ENCODE results near the gene ZFYVE27. TPM values are rescaled to one million over a fixed set of nuclear protein-coding genes. Genes with fewer than 3 reads are reported as not detected.
A peak's percentile ranks its signal among the peaks of the same experiment; 100 is the strongest.

Gene ZFYVE27
- total RNA-seq, 4 donors from 2014 or later, result 17.9 to 27.1 (median 20.7) TPM

DNA sequence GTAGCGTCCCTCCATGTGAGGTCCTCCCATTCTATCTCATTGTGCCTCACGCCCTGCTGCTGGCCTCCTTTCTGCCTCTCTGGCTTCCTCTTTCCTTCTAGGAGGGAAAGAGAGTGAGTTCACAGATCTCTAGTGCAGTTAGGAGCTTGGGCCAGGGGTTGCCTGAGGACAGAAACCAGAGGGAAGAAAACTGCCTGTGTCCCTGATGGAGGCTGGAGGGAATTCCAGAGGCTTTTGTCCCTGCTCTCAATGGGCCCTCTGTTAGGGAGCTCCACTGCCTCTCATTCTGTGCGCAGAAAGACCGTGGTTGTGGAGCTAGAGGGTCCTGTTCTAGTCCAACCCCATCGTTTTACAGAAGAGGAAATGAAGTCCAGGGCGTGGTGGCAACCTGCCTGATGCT is 18.8 kb upstream of the ZFYVE27 start:
- no peak for ATAC-seq (ENCODE audit: low FRiP score)
- DNase-seq (ENCODE audit: low spot score), result no peak
- TF ChIP-seq, protein P1, sequence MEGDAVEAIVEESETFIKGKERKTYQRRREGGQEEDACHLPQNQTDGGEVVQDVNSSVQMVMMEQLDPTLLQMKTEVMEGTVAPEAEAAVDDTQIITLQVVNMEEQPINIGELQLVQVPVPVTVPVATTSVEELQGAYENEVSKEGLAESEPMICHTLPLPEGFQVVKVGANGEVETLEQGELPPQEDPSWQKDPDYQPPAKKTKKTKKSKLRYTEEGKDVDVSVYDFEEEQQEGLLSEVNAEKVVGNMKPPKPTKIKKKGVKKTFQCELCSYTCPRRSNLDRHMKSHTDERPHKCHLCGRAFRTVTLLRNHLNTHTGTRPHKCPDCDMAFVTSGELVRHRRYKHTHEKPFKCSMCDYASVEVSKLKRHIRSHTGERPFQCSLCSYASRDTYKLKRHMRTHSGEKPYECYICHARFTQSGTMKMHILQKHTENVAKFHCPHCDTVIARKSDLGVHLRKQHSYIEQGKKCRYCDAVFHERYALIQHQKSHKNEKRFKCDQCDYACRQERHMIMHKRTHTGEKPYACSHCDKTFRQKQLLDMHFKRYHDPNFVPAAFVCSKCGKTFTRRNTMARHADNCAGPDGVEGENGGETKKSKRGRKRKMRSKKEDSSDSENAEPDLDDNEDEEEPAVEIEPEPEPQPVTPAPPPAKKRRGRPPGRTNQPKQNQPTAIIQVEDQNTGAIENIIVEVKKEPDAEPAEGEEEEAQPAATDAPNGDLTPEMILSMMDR (IDR thresholded peaks at IDR 0.05), result no peak

DNA sequence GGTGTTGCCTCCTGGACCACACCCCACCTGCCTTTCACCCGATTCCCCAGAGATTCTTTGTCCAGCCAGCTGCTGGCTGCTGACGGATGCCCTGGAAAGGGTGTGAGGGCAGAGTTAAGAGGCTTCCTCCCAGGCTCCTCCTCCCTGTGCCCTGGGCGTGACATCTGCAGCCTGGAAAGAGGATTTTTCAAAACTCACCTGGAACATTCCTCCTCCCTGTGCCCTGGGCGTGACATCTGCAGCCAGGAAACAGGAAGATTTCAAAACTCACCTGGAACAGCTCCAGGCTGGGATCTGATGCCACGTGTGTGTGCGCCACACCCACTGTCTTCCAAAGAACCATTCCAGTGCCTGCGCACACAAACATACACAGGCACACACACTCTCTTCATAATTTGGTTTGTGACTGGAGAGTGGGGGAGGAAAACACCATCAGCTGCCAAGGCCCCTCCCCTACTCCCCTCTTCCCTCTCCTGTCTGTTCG is 18.2 kb upstream of the ZFYVE27 start:
- ATAC-seq (ENCODE audit: low FRiP score) (peak; percentile 68), DNase-seq (ENCODE audit: low spot score) (no peak)
- TF ChIP-seq, protein P1 (IDR thresholded peaks at IDR 0.05), result no peak

DNA sequence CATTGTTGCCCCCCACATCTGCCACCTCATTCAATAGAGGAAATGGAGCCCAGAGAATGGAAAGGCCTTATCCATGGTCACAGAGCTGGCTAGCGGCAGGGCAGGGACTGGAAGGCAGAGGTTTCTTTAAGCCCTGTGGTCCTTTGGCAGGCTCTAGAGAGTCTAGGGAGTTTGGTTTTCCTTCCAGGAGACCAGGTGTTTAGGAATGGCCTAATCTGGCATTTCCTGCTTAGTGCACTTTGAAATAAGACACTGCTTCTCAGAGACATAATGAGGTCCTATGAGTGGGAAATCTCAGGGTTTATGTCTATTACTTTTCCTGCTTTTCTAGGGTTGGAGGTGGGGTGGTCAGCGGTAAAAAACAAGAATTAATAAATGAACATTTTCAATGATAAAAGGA is 17.3 kb upstream of the ZFYVE27 start:
- DNase-seq (ENCODE audit: low spot score) (no peak), ATAC-seq (ENCODE audit: low FRiP score) (no peak)
- TF ChIP-seq, protein P1 (IDR thresholded peaks at IDR 0.05), result no peak

DNA sequence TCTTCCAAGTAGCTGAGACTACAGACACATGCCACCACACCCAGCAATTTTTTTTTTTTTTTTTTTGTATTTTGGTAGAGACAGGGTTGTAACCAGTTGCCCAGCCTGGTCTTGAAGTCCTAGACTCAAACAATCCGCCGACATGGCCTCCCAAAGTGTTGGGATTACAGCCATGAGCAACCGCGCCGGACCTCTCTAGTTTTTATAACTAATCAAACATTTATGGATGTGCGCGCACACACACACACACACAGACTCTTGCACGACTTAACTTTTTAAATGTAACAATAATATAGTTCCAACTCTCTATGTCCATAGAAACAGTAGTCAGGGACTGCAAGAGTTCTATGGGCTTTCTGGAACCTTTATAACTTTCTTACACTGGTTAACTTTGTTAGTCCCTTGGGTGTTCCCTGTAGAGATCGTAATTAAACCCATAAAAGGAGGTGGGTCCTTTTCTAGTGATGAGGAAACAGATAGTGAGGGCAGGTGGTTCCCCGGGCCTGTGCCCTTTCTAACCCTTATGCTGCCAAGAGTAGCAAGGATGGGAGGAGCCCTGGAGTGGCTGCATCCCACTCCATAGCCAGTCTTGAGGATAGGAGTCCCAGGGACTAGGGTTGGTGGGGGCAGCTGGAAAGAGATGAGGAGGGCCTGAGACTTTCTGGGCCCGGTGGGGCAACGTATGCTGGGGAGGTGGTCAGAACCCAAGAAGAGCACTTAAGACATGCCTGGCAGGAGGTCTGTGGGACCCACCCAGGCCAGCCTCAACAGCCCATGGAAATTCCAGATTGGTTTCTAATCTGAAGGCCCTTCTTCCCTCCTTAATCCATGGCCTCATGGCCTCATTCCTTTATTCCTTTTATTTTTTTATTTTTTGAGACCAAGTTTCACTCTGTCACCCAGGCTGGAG is 14.8 kb upstream of the ZFYVE27 start:
- ATAC-seq (ENCODE audit: low FRiP score) (no peak), DNase-seq (ENCODE audit: low spot score) (no peak)
- TF ChIP-seq, protein P1 (IDR thresholded peaks at IDR 0.05), result no peak

DNA sequence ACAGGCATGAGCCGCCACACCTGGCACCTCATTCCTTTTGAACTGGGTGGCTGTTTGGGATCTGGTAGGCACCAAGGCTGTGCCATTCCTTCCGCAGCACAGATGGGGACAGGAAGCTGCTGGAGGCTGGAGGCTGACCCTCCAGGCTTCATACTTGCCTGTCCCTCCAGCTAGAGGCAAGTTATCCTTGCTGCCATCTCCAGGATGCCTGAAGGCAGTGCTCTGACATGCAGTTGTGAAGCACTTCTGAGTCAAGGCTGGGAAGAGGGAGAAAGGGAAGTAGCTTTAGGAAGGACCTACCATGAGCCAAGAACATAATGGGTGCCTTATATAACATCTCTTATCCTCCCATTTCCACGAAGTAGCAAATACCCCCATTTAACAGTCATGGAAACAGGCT is 13.9 kb upstream of the ZFYVE27 start:
- DNase-seq (ENCODE audit: low spot score), result no peak
- ATAC-seq (ENCODE audit: low FRiP score), result no peak
- TF ChIP-seq, protein P1 (IDR thresholded peaks at IDR 0.05), result no peak

DNA sequence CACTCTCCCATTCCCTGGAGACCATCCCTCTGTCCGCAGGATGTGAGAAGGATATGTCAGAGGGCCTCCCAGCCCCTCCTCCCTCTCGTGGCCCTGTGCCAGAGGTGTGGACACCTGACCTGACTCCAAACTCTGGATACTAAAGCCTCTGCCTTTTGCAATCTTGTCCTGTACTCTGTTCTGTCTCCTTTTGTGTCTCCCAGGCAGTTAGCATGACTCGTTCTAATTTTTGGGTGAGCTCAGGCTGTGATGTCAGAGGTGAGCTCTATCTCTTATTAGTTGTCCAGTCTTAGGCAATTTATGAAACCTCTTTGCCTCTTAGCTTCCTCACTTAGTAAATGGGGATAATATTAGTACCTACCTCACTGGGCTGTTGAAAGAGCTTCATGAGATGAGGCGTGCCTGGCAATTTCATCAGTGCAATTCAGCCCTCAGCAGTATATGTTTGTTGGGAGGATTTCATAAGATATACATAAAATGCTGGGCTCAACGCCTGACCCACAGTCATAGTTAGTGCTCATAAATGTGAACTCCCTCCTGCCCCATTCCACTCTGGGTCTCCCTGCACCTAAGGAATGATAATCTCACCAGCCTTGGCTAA is 12.5 kb upstream of the ZFYVE27 start:
- TF ChIP-seq, protein P1 (IDR thresholded peaks at IDR 0.05), result no peak
- DNase-seq (ENCODE audit: low spot score) (no peak), ATAC-seq (ENCODE audit: low FRiP score) (peak; percentile 83)

All from omental fat pad (tissue), 4 donors.